Astrocyte (in vitro differentiated cells and primary cell): ENCODE results near the gene SLC13A5. TPM values are rescaled to one million over a fixed set of nuclear protein-coding genes. Genes with fewer than 3 reads are reported as not detected.

Source experiments
- DNase-seq: peaks from one replicate; pipeline ENCODE4 v3.0.0-alpha.2; 2010; ENCODE audit warnings: low read depth
- FAIRE-seq: peaks from 2 replicates; lab custom pipeline; 2011; peaks lifted over from hg19 to GRCh38; lab: Jason Lieb, UNC
- H2AFZ ChIP-seq: 2 replicates; pipeline ENCODE4 v1.6.0; 2012; ENCODE audit warnings: low read depth, low read length, inconsistent platforms
- H3K27ac ChIP-seq: 2 replicates; pipeline ENCODE4 v1.5.1; 2011; ENCODE audit warnings: low read depth, low read length, inconsistent platforms
- H3K27me3 ChIP-seq: 2 replicates; pipeline ENCODE4 v1.6.0; 2011; ENCODE audit warnings: low read length, inconsistent platforms; ENCODE audit not compliant: insufficient read depth
- H3K36me3 ChIP-seq: 2 replicates; pipeline ENCODE4 v1.5.1; 2011; ENCODE audit warnings: low read length, inconsistent platforms; ENCODE audit not compliant: insufficient read depth
- H3K4me1 ChIP-seq: 2 replicates; pipeline ENCODE4 v1.5.1; 2011; ENCODE audit warnings: low read length, inconsistent platforms; ENCODE audit not compliant: insufficient read depth
- H3K4me2 ChIP-seq: 2 replicates; pipeline ENCODE4 v1.6.0; 2012; ENCODE audit warnings: low read length, inconsistent platforms
- H3K4me3 ChIP-seq: 2 replicates; pipeline ENCODE4 v1.5.1; 2011; ENCODE audit warnings: low read depth, mild to moderate bottlenecking, low read length, inconsistent platforms; ENCODE audit not compliant: insufficient read depth
- H3K79me2 ChIP-seq: 2 replicates; pipeline ENCODE4 v1.6.0; 2012; ENCODE audit warnings: mild to moderate bottlenecking, low read length, inconsistent platforms; ENCODE audit not compliant: insufficient read depth
- H3K9ac ChIP-seq: 2 replicates; pipeline ENCODE4 v1.6.0; 2012; ENCODE audit warnings: mild to moderate bottlenecking, low read length, inconsistent platforms
- H3K9me3 ChIP-seq: 2 replicates; pipeline ENCODE4 v1.5.1; 2012; ENCODE audit warnings: low read depth, mild to moderate bottlenecking, low read length, inconsistent platforms; ENCODE audit not compliant: insufficient read depth
- H4K20me1 ChIP-seq: 2 replicates; pipeline ENCODE4 v1.6.0; 2012; ENCODE audit warnings: low read length, inconsistent platforms; ENCODE audit not compliant: insufficient read depth
- H3K27ac Mint-ChIP-seq: one replicate; pipeline ENCODE4 v1.8.0; 2021; ENCODE audit warnings: mild to moderate bottlenecking, mixed read lengths; ENCODE audit not compliant: unreplicated experiment
- H3K27me3 Mint-ChIP-seq: one replicate; pipeline ENCODE4 v1.8.0; 2021; ENCODE audit warnings: low read depth, mixed read lengths; ENCODE audit not compliant: unreplicated experiment
- H3K36me3 Mint-ChIP-seq: one replicate; pipeline ENCODE4 v1.8.0; 2021; ENCODE audit warnings: low read depth, mixed read lengths; ENCODE audit not compliant: unreplicated experiment
- H3K4me1 Mint-ChIP-seq: one replicate; pipeline ENCODE4 v1.8.0; 2021; ENCODE audit warnings: low read depth, mixed read lengths; ENCODE audit not compliant: unreplicated experiment
- H3K4me3 Mint-ChIP-seq: one replicate; pipeline ENCODE4 v1.8.0; 2021; ENCODE audit warnings: mild to moderate bottlenecking, moderate library complexity, mixed read lengths; ENCODE audit not compliant: unreplicated experiment
- H3K9me3 Mint-ChIP-seq: one replicate; pipeline ENCODE4 v1.8.0; 2021; ENCODE audit warnings: mild to moderate bottlenecking, mixed read lengths; ENCODE audit not compliant: unreplicated experiment
- CTCF ChIP-seq: IDR thresholded peaks from 2 replicates; pipeline ENCODE4 v1.5.1; 2011; ENCODE audit warnings: low read depth, mild to moderate bottlenecking, inconsistent platforms, low read length, moderate library complexity; ENCODE audit not compliant: insufficient read depth
- EZH2 ChIP-seq: IDR thresholded peaks from 2 replicates; pipeline ENCODE4 v1.6.1; 2012; ENCODE audit warnings: mild to moderate bottlenecking, low read length, inconsistent platforms; ENCODE audit not compliant: insufficient read depth
- total RNA-seq: library from RNA; stranded (reverse); gene quantifications from 2 replicates; pipeline ENCODE4 v1.2.1, GENCODE V29; 2021

SLC13A5 gene
- total RNA-seq, 1 donor from 2014 or later: 6.9 TPM

- Histone ChIP-seq H3K4me3 (no peak overlapping the region), H3K36me3 (no peaks in the 10 kb centered on the region), H3K9me3 (no peaks in the 10 kb centered on the region), H3K4me1 (no peaks in the 10 kb centered on the region), H3K79me2 (no peaks in the 10 kb centered on the region), H3K4me2 (no peak overlapping the region), H3K27ac (no peak overlapping the region), H3K27me3 (peaks cover 5% of the 10 kb centered on the region), H3K9ac (no peak overlapping the region), H4K20me1 (no peaks in the 10 kb centered on the region), H2AFZ (no peak overlapping the region)
- Mint-ChIP-seq H3K4me3 (no peak overlapping the region), H3K9me3 (no peaks in the 10 kb centered on the region), H3K27me3 (peaks cover 48% of the 10 kb centered on the region), H3K4me1 (no peaks in the 10 kb centered on the region), H3K36me3 (peaks cover 7% of the 10 kb centered on the region), H3K27ac (no peak overlapping the region)
- DNase-seq (no peak), FAIRE-seq (no peak)
- TF ChIP-seq CTCF (no peak), EZH2 (no peak)
Observed at GRCh38 chr17:6700948-6701307, 12.2 kb downstream of the SLC13A5 start.

GRCh38 chr17:6699997-6700947, 12.9 kb downstream of the SLC13A5 start:
- Histone ChIP-seq H2AFZ (no peak overlapping the region), H3K36me3 (no peaks in the 10 kb centered on the region), H3K4me1 (no peaks in the 10 kb centered on the region), H3K27me3 (no peaks in the 10 kb centered on the region), H3K27ac (no peak overlapping the region), H3K9me3 (no peaks in the 10 kb centered on the region), H4K20me1 (no peaks in the 10 kb centered on the region), H3K4me3 (no peak overlapping the region), H3K79me2 (no peaks in the 10 kb centered on the region), H3K4me2 (no peak overlapping the region), H3K9ac (no peak overlapping the region)
- FAIRE-seq (no peak), DNase-seq (no peak)
- TF ChIP-seq EZH2 (no peak), CTCF (no peak)
- Mint-ChIP-seq H3K4me3 (no peak overlapping the region), H3K27ac (no peak overlapping the region), H3K27me3 (peaks cover 49% of the 10 kb centered on the region), H3K9me3 (no peaks in the 10 kb centered on the region), H3K4me1 (no peaks in the 10 kb centered on the region), H3K36me3 (peaks cover 7% of the 10 kb centered on the region)

GRCh38 chr17:6698004-6698403, 15.2 kb downstream of the SLC13A5 start:
- Histone ChIP-seq H3K4me1 (no peaks in the 10 kb centered on the region), H3K9me3 (no peaks in the 10 kb centered on the region), H3K79me2 (no peaks in the 10 kb centered on the region), H3K9ac (no peak overlapping the region), H4K20me1 (no peaks in the 10 kb centered on the region), H3K4me3 (no peak overlapping the region), H2AFZ (no peak overlapping the region), H3K27ac (no peak overlapping the region), H3K36me3 (no peaks in the 10 kb centered on the region), H3K27me3 (peaks cover 5% of the 10 kb centered on the region), H3K4me2 (no peak overlapping the region)
- Mint-ChIP-seq H3K27ac (no peak overlapping the region), H3K9me3 (no peaks in the 10 kb centered on the region), H3K27me3 (peaks cover 44% of the 10 kb centered on the region), H3K36me3 (peaks cover 7% of the 10 kb centered on the region), H3K4me3 (no peak overlapping the region), H3K4me1 (peaks cover 4% of the 10 kb centered on the region)
- DNase-seq: no peak
- no peak for FAIRE-seq
- TF ChIP-seq EZH2: no peak
- no peak for TF ChIP-seq CTCF
